GM18508 (cell line): ENCODE results near the gene SLC7A5.

Experiments used
- ATAC-seq: cut with Tn5 transposase; IDR thresholded peaks from one replicate; pipeline ENCODE4 v1.9.1; 2021; ENCODE audit warnings: moderate number of reproducible peaks; ENCODE audit not compliant: insufficient read depth, unreplicated experiment

The SLC7A5 gene

DNA sequence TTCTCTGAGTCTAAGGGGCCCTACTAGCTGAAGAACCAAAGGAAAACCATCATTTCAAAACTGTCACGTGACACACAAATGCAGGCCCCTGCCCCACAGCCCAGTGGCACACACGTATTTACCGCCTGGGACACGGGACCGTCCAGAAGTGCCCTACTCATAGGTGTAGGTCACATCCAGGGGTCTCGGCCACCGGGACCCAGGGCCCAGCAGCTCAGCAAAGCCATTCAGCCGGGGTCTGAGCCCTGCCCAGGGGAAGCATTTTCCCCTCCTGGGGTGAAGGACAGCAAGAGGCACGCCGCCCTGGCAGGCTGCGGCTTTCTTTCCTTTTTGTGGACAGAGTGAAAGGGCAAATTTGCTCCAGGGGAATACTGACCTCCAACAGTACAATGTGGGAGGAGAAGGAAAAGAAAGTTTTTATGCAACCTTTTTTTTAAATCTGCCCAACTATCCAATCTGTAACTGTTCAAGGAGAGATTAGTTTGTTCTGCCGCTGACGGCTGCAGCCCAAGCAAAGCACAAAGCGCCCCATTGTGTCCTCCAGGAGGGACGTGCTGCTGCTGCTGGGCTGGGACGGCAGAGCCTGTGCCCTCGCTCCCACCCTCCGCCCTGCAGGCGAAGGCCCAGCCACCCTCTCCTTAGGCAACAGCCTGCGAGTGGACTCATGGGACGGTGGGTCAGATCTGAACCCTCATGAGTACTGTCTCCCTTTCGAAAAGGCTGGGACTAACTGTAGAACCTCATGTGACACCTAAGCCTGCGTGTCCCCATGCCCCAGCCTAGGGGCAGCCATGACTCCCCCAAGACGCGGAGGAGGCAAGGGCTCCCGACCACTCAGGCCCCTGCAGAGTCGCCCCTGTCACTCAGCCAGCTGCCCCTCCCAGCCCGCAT is 21.3 kb downstream of the SLC7A5 start:
- ATAC-seq = no peak

DNA sequence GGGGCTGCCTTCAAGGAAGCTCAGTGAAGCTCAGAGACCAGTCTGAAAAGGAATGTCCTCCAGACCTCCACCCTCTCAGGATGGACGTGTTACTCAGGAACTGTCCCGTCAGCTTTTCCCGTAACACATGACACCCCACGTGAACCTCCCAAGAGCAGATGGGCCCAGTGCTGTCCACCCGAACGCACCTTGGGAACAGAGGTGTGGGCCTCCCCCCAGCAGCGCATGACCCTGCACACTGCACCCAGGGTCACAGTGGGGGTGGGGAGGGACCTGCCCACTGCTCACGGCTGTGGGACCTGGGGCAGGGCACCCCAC is 21.9 kb downstream of the SLC7A5 start:
- no peak for ATAC-seq

GRCh38 chr16:87846705-87847466 is 22.4 kb downstream of the SLC7A5 start:
- ATAC-seq = no peak

DNA sequence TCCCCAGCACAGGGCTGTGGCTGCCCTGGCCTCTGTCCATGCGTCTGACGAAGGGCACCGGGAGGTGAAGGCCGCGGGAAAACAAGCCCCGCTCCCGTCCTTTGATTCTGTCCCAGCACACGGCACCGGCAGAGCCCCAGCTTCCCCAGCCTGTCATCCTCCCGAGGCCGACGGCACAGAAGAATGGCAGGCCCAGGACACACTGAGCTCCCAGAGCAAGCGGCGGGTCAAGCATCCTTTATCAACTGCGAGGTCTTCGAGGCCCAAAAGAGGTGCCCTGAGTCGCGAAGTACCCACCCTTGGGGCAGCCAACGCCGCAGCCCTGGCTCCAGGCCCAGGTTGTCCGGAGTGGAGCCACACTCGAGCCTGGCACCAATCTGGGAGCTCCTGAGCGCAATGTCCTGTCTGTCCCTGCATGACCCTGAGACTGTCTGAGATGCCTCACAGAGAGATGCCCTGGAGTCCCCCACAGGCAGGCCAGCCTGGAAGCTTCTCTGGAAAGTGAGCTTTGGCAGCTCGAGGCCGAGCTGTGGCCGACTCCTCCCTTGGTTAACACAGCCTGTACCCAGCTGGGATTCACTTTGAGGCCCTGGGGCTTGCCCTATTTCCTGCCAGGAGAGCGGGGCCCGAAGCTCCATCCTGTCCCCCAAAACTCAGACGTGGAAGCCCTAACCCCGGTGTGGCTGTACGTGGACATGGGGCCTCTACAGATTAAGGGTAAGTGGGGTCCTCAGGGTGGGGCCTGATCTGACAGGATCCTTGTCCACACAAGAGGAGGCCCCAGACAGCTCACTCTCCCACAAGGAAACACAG is 23.3 kb downstream of the SLC7A5 start:
- no peak for ATAC-seq

DNA sequence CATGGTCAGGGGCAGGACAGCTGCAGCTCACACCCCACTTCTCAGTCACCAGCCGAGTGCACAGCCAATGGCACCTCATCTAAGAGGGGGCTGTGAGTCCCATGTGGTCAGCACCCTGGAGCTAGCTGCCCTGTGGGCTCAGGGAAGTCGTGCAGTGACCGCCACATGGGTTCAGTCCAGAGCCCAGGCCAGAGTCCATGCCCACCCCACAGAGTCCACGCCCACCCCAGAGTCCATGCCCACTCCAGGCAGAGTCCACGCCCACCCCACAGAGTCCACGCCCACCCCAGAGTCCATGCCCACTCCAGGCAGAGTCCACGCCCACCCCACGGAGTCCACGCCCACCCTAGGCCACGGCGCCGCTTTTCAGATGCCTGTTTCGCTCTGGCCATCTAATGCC is 24.1 kb downstream of the SLC7A5 start:
- ATAC-seq = no peak

GRCh38 chr16:87844809-87845208 is 24.5 kb downstream of the SLC7A5 start:
- ATAC-seq = no peak

GRCh38 chr16:87844120-87844733 is 25.1 kb downstream of the SLC7A5 start:
- ATAC-seq = no peak

DNA sequence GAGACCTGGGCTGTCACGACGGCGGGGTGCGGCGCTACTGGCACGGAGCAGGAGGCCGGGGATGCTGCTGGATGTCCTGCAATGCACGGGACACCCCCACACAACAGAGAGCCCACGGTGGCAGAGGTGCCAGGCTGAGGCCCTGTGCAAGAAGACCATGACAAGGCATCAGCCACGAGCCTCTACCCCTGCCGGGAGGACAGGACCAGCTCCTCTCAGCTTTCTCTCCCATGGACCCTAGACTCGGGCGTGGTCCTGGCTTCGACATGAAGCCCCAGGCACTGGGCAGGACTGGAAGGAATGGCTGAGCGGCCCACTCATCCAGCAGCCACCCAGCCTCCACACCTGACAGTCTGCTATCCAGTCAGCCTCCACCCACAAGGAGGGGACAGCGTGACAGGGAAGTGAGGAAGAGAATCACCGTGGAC is 25.6 kb downstream of the SLC7A5 start:
- ATAC-seq = no peak

GRCh38 chr16:87842209-87842869 is 27.0 kb downstream of the SLC7A5 start:
- ATAC-seq = no peak

- no peak for ATAC-seq
Observed at GRCh38 chr16:87841340-87842208, 27.7 kb downstream of the SLC7A5 start.

GRCh38 chr16:87840271-87840978 is 28.9 kb downstream of the SLC7A5 start:
- ATAC-seq = no peak

DNA sequence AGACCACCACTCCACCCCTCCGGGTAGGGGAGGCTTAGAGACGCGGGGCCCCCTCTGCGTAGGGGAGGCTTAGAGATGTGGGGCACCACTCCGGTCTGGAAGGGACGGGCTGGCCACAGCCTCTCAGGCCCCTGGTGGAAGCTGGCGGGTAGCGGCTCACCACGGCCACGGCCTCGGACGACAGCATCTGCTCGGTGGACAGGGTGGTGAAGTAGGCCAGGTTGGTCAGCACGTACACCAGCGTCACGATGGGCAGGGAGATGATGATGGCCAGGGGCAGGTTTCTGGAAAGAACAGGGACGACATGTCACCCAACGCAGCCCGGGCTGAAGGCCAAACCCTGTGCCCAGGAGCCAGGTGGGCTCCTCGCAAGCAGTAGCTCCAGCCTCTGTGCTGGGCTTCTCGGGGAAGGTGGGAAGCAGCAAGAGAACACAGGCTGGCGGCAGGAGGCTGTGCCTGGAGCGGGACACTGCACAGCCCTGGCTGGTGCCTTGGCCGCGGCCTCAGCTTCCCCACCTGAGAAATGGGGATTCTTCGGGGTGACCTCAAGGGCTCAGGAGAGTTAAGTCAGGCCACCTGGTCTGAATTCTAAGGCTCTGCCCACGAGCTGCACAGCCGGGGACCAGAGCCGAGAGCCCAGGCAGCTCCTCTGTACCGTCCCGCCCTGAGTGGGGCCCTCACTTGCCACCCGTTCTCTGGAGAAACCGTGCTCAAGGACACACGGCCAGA is 29.6 kb downstream of the SLC7A5 start:
- no peak for ATAC-seq

GRCh38 chr16:87838643-87839541 is 30.4 kb downstream of the SLC7A5 start:
- no peak for ATAC-seq

GRCh38 chr16:87837627-87838289 is 31.5 kb downstream of the SLC7A5 start:
- no peak for ATAC-seq

DNA sequence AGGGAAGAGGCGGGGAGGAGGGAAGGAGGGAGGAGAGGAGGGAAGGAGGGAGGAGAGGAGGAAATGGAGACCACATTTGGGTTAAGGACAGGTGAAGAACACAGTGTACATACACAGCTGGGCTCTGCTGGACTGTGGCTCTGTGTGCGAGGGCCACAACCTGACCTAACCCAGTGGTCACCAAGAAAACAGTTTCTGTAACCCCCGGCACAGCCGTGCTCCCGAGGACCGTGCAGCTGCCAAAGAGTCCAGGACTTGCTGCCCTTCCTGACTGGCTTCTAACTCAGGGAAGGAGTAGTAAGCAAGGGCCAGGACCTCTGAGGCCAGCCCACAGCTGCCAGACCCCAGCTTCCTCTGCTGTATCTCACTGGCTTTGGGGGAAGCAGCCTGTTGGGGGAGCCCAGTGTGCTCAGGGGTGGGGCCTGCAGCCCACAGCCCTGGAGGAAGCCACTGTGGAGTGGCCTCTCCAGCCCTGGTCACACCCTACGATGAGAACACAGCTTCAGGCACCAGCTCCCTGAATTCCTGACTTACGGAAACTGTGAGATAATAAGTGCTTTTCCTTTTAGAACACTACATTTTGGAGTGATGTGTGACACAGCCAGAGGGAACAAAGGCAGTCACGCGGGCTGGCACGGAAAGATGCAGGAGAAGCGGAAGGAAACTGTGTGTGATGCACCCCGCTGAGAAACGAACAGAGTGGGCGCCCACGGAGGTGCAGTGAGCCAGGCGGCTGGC is 32.3 kb downstream of the SLC7A5 start:
- no peak for ATAC-seq
